ENCODE data around the gene SLC22A3. TPM values are rescaled to one million over a fixed set of nuclear protein-coding genes. Genes with fewer than 3 reads are reported as not detected.
"Not testable (repeated sequence)": the region's sequence is repeated elsewhere in the genome, so short reads cannot be mapped to it uniquely, and the experiment has no call there.

Gene SLC22A3
- total and polyA plus RNA-seq, 2 of the 13 experiments (the other 11 are each of a cell fraction or from before 2014, with no cell fraction given) = 12.0 to 31.5 TPM

- 81% methylated on average over 4 of the region's 4 CpGs for WGBS (ENCODE audit: low lambda C conversion rate)
- CTCF ChIA-PET (ENCODE audit: low intra/inter-chr PET ratio, low total read pairs); H3K79me2 ChIP-seq (ENCODE audit: insufficient read depth, low read length); POLR2A ChIA-PET; ATAC-seq; H3K27ac ChIP-seq (ENCODE audit: extremely low read length, insufficient read depth, low read length); BruUV-seq (replicated peaks); H3K36me3 ChIP-seq (replicated peaks in 1 of 2; ENCODE audit: control insufficient read depth in 1 of 2, insufficient read depth in 2 of 2, low read length in 2 of 2); H3K9ac ChIP-seq (ENCODE audit: insufficient read depth, low read depth, low read length); in situ Hi-C loops (cut with HindIII; ENCODE audit: extremely low pct_ligation_motif_present, low pct_unique_long_range_greater_than_20kb); H3K9me3 ChIP-seq (ENCODE audit: low read length); H3K4me3 ChIP-seq (replicated peaks in 1 of 3; ENCODE audit: insufficient read depth in 1 of 3, low read depth in 2 of 3, low read length in 3 of 3); H3K4me2 ChIP-seq (ENCODE audit: low read depth, low read length); H2AFZ ChIP-seq (ENCODE audit: low read length); H3K27me3 ChIP-seq (ENCODE audit: control insufficient read depth in 1 of 2, insufficient read depth in 2 of 2, low read length in 2 of 2); DNase-seq (ENCODE audit: low spot score); H4K20me1 ChIP-seq (ENCODE audit: insufficient read depth, low read length); TF ChIP-seq FOXP1 (IDR thresholded peaks at IDR 0.05): not testable (repeated sequence)
- peaks cover 19% of the 10 kb centered on the region for H3K4me1 ChIP-seq (ENCODE audit: insufficient read depth, low read length)
- intact Hi-C loops (cut with micrococcal nuclease; ENCODE audit: unreplicated experiment) = loop anchor here (5.0 kb wide), 1 partner anchor 1597 kb away; no protein-coding TSS in a partner anchor
- peak; percentile 12 for FAIRE-seq
- TF ChIP-seq FOXA3 (CRISPR knock-in tag; IDR thresholded peaks at IDR 0.05) (peak; percentile 45; the same call in 1 of the 2 replicates), TCF7 (IDR thresholded peaks at IDR 0.05; ENCODE audit: low read depth) (peak; percentile 27; the same call in 1 of the 2 replicates), ARID5B (CRISPR knock-in tag; IDR thresholded peaks at IDR 0.05) (peak; percentile 55), POGZ (CRISPR knock-in tag; IDR thresholded peaks at IDR 0.05) (peak; percentile 31; the same call in 1 of the 2 replicates), SOX13 (IDR thresholded peaks at IDR 0.05) (peak; percentile 28; the same call in 1 of the 2 replicates), SOX13 (CRISPR knock-in tag; conservative IDR thresholded peaks at IDR 0.05 in 1 of 2, IDR thresholded peaks at IDR 0.05 in 1 of 2) (peak in 1 of 2 experiments; percentile 86; a peak in 2 of 4 replicates), ZMYM2 (CRISPR knock-in tag; IDR thresholded peaks at IDR 0.05) (0 out of 2 replicates have a peak, but pooled peaks have one; percentile 64), NR2F1 (CRISPR knock-in tag; IDR thresholded peaks at IDR 0.05) (0 out of 4 replicates have a peak, but pooled peaks of 1 of the 2 experiments have one; percentile 34), GATAD2A (CRISPR knock-in tag; IDR thresholded peaks at IDR 0.05) (0 out of 2 replicates have a peak, but pooled peaks have one; percentile 9), KDM1A (CRISPR knock-in tag; IDR thresholded peaks at IDR 0.05) (0 out of 2 replicates have a peak, but pooled peaks have one; percentile 44), FOXP1 (CRISPR knock-in tag; IDR thresholded peaks at IDR 0.05) (peak; percentile 60), BCL6 (CRISPR knock-in tag; IDR thresholded peaks at IDR 0.05) (0 out of 2 replicates have a peak, but pooled peaks have one; percentile 9), TFE3 (CRISPR knock-in tag; IDR thresholded peaks at IDR 0.05) (peak; percentile 66; the same call in 1 of the 2 replicates)
- TF ChIP-seq, protein P1, sequence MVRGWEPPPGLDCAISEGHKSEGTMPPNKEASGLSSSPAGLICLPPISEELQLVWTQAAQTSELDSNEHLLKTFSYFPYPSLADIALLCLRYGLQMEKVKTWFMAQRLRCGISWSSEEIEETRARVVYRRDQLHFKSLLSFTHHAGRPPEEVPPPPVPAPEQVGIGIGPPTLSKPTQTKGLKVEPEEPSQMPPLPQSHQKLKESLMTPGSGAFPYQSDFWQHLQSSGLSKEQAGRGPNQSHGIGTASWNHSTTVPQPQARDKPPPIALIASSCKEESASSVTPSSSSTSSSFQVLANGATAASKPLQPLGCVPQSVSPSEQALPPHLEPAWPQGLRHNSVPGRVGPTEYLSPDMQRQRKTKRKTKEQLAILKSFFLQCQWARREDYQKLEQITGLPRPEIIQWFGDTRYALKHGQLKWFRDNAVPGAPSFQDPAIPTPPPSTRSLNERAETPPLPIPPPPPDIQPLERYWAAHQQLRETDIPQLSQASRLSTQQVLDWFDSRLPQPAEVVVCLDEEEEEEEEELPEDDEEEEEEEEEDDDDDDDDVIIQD (CRISPR knock-in tag; IDR thresholded peaks at IDR 0.05; ENCODE audit: low read depth) = peak; percentile 16; the same call in 1 of the 2 replicates
- TF ChIP-seq, protein P2, sequence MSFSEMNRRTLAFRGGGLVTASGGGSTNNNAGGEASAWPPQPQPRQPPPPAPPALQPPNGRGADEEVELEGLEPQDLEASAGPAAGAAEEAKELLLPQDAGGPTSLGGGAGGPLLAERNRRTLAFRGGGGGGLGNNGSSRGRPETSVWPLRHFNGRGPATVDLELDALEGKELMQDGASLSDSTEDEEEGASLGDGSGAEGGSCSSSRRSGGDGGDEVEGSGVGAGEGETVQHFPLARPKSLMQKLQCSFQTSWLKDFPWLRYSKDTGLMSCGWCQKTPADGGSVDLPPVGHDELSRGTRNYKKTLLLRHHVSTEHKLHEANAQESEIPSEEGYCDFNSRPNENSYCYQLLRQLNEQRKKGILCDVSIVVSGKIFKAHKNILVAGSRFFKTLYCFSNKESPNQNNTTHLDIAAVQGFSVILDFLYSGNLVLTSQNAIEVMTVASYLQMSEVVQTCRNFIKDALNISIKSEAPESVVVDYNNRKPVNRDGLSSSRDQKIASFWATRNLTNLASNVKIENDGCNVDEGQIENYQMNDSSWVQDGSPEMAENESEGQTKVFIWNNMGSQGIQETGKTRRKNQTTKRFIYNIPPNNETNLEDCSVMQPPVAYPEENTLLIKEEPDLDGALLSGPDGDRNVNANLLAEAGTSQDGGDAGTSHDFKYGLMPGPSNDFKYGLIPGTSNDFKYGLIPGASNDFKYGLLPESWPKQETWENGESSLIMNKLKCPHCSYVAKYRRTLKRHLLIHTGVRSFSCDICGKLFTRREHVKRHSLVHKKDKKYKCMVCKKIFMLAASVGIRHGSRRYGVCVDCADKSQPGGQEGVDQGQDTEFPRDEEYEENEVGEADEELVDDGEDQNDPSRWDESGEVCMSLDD (CRISPR knock-in tag; IDR thresholded peaks at IDR 0.05; ENCODE audit: borderline replicate concordance) = 0 out of 2 replicates have a peak, but pooled peaks have one; percentile 29
Measured at GRCh38 chr6:160449787-160450186, 101.6 kb downstream of the SLC22A3 start.

Data from HepG2 (cell line).